ENCODE data around the gene LENEP.

LENEP gene

GRCh38 chr1:154971341-154971998 is 21.9 kb upstream of the LENEP start:
- peak overlapping the region; percentile 94 for H3K4me3 ChIP-seq (ENCODE audit: control insufficient read depth, low read depth, low read length)
- TF ChIP-seq, protein P1, sequence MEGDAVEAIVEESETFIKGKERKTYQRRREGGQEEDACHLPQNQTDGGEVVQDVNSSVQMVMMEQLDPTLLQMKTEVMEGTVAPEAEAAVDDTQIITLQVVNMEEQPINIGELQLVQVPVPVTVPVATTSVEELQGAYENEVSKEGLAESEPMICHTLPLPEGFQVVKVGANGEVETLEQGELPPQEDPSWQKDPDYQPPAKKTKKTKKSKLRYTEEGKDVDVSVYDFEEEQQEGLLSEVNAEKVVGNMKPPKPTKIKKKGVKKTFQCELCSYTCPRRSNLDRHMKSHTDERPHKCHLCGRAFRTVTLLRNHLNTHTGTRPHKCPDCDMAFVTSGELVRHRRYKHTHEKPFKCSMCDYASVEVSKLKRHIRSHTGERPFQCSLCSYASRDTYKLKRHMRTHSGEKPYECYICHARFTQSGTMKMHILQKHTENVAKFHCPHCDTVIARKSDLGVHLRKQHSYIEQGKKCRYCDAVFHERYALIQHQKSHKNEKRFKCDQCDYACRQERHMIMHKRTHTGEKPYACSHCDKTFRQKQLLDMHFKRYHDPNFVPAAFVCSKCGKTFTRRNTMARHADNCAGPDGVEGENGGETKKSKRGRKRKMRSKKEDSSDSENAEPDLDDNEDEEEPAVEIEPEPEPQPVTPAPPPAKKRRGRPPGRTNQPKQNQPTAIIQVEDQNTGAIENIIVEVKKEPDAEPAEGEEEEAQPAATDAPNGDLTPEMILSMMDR (IDR thresholded peaks at IDR 0.05; ENCODE audit: control insufficient read depth, insufficient read depth, low read depth, low read length, missing control alignments) = no peak
- DNase-seq (ENCODE audit: low read depth) = no peak

GRCh38 chr1:154972213-154972516 is 21.2 kb upstream of the LENEP start:
- H3K4me3 ChIP-seq (ENCODE audit: control insufficient read depth, low read depth, low read length) = peak overlapping the region; percentile 67
- TF ChIP-seq, protein P1 (IDR thresholded peaks at IDR 0.05; ENCODE audit: control insufficient read depth, insufficient read depth, low read depth, low read length, missing control alignments) = no peak
- DNase-seq (ENCODE audit: low read depth) = no peak

GRCh38 chr1:154972517-154973343 is 20.7 kb upstream of the LENEP start:
- TF ChIP-seq, protein P1 (IDR thresholded peaks at IDR 0.05; ENCODE audit: control insufficient read depth, insufficient read depth, low read depth, low read length, missing control alignments) = no peak
- peak overlapping the region; percentile 67 for H3K4me3 ChIP-seq (ENCODE audit: control insufficient read depth, low read depth, low read length)
- peak; percentile 87 for DNase-seq (ENCODE audit: low read depth)

DNA sequence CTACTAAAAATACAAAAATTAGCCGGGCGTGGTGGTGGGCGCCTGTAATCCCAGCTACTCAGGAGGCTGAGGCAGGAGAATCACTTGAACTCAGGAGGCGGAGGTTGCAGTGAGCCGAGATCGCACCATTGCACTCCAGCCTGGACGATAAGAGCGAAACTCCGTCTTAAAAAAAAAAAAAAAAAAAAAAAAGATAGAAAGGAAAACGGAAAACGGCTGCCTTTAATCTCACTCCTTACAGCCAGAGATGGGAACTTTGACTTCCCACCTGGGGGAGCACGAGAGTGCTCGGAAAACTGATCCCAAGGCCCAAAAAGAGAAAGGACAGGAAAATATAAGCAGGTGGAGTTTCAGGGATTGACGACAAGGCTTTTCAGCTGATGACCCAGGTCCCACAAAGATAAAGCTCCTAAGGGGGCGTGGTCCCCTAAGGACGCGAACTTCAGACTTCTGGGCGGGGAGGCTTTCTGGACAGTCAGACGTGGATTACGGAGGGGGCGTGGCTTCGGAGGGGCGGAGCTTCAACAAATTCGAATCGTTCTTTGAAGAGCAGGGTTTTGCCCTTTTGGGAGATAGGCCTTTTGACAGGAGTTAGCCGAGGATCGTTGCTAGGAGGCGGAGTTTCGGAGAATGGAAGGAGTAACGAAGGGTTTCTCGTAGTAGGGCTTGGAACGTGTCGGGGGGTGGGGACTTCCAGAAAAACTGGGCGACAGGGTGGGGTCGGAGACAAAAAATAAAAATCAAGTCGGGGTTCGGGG is 19.9 kb upstream of the LENEP start:
- H3K4me3 ChIP-seq (ENCODE audit: control insufficient read depth, low read depth, low read length) = peak overlapping the region; percentile 67
- TF ChIP-seq, protein P1 (IDR thresholded peaks at IDR 0.05; ENCODE audit: control insufficient read depth, insufficient read depth, low read depth, low read length, missing control alignments) = peak; percentile 28
- peak; percentile 90 for DNase-seq (ENCODE audit: low read depth)

- peak; percentile 100 for DNase-seq (ENCODE audit: low read depth)
- TF ChIP-seq, protein P1 (IDR thresholded peaks at IDR 0.05; ENCODE audit: control insufficient read depth, insufficient read depth, low read depth, low read length, missing control alignments) = no peak
- H3K4me3 ChIP-seq (ENCODE audit: control insufficient read depth, low read depth, low read length) = peak within 1 kb of the TSS; percentile 71
Measured at GRCh38 chr1:154974102-154974807, 19.1 kb upstream of the LENEP start, which contains the start of gene CKS1B. TSS of gene CKS1B (plus strand) at chr1:154974681. CDS start at chr1:154974746, 65 bp downstream.
